HG03175 (cell line): Measurements from ENCODE around the gene QDPR.

Experiments used
- ATAC-seq: cut with Tn5 transposase; IDR thresholded peaks from one replicate; pipeline ENCODE4 v1.9.1; 2021; ENCODE audit warnings: mild to moderate bottlenecking, moderate library complexity; ENCODE audit not compliant: unreplicated experiment

QDPR gene

DNA sequence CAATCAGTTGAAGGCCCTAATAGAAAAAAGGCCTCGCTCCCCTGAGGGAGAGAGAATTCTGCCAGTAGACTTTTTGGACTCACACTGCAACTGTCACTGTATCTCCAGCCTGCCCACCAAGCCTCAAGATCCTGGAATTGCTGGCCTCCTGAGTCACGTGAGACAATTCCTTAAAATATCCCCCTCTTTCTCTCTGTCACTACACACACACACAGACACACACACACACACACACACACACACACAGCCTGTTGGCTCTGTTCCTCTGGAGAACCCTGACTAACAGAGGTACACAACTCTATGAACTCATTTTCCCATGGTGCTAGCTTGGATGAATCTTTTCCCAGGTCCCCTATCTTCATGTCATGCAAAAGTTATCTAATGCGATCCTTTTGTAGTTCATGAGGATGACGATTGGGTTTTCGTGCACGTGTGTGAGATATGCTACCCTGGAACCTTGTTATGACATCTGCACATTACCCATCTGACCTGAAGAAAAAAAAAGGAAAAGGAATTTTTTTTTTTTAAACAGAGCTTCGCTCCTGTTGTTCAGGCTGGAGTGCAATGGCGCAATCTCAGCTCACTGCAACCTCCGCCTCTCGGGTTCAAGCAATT is 16.8 kb upstream of the QDPR start:
- no peak for ATAC-seq

DNA sequence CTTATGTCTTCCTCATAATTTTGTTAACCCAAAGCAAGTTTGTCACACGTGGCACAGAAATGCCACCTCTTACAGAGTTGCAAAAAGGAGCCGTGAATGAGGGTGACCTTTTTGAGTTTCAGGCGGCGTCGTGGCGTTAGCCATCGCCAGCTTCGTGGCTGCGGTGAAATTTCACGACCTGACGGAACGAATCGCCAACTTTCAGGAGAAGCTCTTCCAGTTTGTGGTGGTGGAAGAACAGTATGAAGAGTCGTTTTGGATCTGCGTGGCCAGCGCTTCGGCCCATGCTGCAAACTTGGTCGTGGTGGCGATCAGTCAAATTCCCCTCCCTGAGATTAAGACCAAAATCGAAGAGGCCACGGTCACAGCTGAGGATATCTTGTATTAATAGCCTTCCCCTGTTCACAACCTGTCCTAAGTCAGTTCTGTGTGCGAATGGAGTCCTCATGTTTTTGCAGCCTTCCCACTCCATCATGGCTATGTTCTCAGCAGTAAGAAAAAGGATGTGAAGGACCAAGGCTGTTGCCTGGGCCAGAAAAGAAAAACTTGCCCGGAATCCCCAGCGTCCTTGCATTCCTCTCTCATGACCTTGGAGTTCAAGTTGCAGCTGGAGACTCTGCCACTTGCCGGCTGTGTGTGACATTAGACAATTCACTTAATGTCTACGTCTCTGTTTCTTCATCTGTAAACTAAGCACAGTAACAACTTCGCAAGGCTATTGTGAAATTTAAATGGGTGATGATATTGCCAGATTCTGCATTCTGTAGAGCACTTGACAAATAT is 15.0 kb upstream of the QDPR start:
- no peak for ATAC-seq

DNA sequence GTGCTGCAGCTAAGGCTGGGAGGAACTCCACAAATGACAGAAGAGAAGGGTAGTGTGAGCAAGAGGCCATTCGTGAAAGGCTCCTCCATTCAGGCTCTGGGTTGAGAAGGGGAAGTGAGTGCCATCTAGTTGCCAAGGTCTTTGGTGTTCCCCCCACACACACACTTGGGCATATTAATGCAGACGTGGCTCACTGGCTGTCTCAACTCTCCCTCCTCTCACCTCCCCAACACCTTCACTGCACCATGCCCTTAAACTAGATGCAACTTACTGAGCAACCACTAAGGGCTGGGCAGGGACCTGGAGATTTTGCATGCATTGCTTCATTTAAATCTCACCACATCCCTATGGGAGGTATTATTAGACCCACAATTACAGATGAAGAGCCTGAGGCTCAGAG is 11.8 kb upstream of the QDPR start:
- ATAC-seq, result no peak

DNA sequence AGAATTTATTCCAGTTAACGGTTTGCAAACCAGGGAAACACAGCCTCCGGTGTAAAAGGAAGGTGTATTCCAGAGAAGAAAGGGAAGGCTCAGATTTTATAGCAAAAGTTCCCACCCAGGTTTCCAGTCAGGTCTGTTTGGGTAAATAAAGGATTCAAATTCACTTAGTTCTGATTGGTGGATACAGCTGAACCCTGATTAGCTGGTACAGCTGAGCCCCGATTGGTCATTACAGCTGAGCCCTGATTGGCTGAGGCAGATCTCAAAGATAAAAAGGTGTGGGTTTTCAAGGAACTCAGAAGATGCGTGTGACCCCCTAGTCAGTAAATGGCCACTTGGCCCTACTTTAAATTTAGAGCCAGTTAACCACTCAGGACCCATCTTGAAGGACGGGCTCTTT is 9.7 kb upstream of the QDPR start:
- ATAC-seq, result no peak

DNA sequence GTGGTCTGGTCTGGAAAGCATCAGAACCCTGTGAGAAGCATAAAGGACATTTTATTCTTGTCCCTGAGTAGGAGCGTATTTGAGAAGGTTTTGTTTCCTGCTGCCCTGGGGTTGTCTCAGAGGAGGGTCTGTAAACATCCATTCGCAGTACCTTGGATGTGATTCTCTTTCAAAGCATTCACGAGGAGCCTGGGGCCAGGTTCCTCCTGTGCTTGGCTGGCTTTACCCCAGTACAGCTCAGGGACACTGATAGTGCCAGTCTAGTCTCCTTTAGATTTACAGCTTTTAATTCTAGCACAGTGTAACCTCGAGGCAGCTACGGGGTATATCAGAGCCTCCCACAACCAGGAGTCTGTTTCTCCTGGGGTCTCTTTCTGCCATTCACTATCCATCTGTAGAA is 5.8 kb upstream of the QDPR start:
- no peak for ATAC-seq

DNA sequence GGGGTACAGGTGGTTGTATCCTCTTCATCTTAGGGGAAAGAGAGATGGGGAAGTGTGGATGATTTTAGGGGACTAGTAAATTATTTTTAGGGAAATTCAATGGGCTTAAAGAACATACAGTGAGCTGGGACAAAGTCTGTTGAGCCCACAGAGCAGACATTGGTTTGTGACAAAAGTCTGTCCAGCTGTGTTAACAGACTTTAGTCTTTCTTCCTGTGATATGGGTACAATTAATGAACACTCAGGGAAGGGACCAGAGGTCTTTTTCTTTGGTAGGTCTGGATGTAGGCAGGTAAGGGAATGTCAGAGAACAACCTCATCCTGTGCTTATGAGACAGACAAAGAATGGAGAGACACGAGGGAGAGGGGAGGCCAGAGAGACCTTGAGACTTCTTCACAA is 5.1 kb upstream of the QDPR start:
- no peak for ATAC-seq

DNA sequence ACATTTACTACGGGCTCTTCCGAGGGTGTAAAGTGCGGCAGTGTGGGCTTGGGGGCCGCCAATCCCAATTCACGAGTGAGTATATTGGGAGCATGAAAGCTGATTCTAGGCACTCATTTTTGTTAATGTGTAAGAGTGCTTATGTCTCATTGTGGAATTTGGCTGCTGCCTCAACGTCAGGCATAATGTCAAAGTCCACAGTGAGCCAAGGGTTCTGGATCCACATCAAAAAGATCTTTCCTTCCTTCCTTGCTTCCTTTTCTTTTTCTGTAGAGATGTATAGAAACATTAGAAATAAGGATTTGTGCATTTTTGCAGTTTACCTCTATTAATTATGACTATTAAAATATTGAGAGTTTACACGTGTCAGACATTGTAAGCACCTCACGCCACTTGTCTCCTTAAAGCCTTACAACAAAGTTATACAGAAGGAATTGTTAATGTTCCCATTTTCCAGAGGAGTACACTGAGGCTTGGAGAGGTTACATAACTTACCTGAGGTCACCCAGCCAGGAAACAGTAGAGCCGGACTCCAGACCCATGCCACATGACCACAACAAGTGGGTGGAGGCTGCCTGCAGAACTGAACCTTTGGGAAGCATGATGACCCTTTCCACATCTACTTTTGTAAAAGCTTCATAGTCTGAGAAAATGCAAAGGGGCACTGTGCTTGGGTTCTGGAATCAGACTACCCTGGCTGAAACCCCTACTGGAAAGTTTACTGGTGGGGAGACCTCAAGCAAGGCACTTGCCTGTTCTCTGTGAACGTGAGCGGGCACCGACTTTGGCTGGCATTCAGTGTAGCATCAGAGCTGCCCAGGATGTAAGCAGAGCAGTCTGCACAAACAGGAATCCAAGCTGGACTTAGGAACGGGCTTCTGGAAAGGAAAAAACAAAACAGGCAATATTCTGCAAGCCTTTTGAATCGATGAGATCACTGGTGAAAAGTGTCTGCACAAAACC is 3.8 kb upstream of the QDPR start:
- no peak for ATAC-seq

DNA sequence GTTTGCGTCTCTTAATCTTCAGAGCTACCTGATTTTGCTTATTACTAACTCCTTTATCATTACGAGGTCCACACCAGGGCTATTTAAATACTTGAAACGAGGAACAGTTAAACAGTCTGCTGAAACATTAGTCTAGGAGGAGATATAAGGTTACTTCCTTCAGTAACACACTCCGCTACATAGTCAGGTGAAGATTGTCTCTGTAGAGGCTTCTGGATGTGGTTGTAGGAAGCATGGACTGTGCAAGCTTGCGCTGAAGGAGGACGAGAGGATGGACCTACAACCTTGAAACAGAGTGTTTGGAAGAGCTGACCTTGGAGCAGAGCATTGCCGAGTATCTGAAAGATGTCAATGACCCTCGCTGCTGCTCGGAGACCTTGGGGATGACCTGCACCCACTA is 3.0 kb upstream of the QDPR start, which contains the start of gene CLRN2:
TSS of gene CLRN2 (plus strand) at position 301 of the 400 bp plus-strand sequence. CDS start 102 bp downstream, outside the sequence.
- no peak for ATAC-seq

DNA sequence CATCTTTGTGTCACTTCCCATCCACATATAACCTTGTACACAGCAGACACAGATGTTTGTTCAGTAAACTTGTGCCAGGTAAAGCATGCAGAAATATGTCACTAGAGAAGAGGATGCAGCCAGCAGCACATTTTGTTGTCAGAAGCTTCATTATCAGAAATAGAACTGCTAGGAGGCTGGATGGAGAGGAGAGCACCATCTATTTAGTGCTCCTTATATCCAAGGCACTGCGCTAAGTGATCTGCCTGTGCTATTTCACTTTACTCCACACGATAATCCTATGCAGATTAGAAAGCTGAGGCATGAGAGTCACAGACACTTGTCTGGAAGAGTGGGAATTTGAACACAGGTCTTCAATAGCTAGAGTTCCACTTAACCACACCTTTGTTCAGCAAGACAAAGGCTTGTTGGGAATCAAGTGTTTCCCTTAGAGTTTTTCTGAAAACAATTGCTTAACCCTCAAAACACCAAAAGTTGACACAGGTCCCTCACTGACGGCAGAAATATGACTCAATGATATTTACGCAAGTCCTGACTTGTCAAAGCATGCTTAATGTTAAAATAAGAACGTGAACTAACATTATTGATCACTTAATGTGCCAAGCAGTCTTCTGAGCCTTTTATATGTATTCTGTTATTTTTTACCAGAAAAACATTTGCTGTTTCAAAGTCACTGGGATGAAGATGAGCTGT is 1.2 kb upstream of the QDPR start:
- no peak for ATAC-seq

DNA sequence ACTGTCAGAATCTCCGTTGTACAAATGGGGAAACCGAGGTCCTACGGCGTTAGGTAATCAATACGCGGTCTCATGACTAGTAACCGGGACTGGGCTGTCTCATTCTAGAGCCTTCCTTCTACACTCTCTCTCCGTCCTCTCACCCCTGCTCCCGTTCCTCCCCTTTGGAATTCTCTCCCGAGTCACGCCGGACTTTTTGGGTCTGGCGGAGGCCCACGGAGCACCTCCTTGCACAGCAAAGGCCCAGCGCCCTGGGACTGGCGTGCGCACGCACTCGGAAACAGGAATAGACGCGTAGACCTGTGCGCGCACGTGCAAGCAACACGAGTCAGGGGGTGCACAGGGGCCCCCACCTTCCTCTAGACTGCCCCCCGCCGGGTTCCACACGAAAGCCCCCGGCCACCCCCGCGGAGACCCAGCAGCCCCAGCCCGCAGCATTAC is 361 bp downstream of the QDPR start:
- ATAC-seq, result peak; percentile 66

DNA sequence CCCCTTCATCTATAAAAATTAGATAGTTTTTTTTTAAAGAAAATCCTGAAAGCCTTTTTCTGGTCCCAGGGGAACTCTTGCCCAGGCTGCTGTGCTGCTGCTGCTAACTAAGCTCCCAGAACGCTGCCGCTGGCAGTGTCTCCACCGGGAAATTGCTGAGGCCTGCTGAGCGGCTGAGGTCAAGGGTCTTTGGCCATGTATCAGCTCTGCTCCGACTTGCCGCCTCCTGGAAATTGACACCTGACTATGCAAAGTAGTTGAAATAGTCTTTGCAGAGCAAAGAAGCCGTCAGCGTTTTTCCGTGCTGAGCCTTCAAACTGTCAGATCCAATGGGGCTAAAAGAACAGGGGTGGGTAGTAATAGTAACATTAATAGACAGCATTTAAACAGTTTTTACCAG is 839 bp downstream of the QDPR start:
- ATAC-seq, result no peak

DNA sequence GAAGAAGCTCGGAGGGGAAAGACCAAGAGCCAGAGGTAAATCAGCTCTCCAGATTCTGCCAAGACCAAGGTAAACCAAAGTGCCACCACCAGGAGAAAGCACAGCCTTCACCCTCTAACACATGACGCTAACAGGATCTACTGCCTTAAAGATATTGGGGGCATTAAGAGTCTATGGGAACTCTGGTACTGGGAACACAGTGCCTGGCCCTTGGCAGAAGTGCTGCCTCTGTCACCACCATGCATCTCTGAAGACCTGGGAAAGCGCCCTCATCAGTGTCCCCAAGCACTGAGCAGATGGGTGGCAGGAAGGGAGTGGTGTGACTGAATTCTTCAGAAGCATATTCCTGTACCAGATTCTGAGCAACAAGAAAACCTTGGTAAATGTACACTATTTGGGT is 1.3 kb downstream of the QDPR start:
- ATAC-seq, result no peak

DNA sequence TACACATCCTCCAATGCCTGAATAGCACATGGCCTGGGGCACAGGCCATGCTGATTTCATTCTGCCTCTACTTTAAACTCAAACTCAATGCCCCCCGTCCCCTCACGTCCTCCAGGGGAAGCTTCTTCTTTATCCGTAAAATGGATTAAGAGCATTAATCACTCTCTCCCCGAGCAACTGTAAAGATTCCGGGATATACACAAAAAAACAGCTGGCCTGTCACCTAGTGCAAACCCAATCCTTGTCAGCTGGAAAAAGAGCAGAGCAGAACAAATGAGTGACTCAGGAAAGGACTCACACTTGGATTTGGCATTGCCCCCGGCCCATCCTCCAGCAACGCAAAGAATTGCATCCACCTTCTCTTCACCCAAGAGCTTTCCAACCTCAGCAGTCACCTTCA is 7.8 kb downstream of the QDPR start:
- ATAC-seq, result no peak

DNA sequence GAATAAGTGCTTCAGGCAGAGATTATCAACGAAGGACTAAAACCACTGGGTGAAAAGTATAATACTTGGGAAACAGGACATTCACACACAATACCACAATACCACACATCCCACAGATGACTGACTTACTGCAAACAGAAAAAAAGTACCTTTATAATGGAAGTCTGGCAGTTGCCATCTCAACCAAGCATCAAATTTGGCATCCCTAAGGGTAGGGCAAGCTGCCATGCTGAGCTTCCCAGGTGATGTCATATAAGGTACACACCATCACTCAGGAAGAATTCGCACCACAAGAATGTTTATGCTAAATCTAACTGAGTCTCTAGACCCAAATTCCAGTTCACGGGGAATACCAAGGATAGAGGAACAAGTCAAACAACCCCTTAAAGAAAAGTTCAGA is 9.1 kb downstream of the QDPR start:
- ATAC-seq, result no peak

DNA sequence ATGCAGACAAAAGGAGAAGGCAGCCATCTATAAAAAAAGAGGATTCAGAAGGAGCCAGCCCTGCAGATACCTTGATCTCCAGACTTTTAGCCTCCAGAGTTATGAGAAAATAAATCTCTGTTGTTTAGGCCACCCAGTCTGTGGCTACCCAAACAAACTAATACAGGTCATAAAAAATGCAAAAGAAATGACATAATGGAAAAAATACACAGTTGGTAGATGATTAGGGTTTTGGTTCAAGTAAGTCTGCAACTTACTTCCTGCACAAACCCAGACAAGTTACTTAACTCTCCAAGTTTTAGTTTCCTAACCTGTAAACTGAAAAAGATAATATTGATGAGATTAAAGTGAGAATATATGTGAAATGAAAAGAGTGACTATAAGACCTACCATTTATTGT is 11.3 kb downstream of the QDPR start:
- no peak for ATAC-seq

DNA sequence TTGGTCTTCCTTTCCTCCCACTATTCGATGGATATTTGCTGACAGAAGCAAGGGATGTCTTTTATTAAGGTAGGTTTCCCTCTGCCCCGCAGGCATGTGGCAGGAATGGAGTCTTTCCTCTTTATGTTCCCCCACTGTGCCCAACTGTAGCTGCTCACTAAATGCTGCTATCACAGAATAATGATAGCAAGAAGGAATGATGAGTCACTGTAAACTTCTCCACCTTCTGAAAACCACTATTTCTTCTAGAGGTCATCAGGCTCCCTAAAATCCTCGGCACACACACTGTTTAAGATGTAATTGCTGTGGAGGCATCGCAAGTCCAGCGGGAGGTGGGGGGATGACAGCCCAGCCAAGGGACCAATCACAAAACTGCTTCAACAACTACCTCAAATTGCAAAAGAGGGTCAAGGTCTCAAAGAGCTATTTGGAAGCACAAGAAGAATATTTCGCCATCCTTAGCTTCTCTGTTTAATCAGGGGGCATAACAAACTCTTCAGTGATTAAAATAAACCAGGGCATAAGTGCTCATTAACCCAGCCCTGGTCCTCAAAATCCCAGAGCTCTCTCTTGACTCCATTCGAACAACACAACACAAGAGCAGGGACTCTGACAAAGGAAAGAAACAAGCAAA is 13.9 kb downstream of the QDPR start:
- ATAC-seq, result no peak

DNA sequence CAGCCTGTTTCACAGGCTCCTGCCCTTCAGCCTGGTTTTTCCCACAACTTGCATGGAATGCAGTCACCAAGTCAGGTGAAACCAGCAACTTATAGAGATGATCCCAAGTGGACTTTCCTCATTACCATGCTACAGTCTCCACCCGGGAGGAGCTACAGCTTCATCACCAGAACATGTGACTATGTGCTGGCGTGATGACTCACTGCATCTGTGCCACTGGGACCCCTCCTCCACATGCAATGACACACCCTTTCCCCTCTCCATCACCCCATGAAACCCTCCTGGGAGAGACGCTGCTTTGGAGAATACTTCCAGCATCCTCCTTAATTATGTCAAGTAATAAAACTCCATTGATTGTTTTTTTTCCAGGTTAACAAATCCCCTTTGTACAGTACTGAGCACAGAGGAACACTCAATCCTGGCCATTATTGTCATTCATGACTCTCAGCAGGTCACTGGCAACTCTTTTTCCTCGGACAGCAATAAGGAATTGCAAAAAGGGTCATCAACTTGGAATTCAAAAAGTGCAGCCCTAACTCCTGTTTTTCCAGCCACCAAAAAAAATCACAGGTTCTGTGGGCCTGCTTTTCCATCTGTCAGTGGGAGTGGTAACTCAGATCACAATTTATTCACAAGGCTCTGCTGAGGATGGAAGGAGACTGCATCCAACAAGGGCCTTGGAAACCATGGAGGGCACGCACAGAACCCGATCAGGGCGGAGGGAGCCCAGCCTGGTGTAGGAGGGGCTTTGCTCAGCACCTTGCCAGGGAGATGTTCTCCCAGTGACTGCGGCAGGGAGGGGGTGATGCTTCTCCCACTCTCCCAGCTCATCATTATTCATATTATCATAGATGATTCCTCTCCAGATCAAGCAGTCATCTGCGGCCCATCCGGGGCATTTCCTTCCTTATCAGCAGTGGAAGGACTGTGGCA is 17.4 kb downstream of the QDPR start:
- ATAC-seq, result no peak

DNA sequence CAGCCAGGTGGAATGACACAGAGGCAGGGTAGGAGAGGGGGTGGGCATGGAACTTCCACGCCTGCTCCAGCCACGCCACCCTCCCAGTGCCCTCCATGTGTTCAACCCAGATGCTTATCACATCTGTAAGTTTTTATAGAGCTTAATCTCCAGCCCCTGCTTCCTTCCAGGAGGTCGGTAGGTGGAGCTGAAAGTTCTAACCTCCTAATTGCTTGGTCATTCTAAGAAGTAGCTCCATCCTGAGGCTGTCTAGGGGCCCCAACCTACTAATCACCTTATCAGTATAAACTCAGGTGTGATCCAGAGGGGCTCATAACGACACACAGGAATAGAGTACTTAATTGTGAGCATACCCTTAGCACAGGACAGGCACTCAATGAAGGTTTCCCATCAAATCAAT is 18.3 kb downstream of the QDPR start:
- no peak for ATAC-seq

DNA sequence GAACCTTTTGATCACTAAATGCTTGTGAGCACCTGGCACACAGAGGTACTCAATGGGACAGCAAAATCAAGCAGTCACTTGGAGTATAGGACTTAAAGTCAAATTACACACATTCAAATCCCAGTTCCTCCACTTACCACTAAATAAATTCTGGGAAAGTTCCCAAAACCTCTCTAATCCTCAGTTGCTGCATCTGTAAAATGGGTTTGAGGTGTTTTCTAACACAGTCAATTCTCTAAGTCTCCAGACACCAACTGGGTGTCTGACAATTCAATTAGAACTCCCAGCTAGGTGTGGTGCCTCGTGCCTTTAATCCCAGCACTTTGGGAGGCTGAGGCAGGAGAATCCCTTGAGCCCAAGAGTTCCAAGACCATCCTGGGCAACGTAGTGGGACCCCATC is 19.0 kb downstream of the QDPR start:
- no peak for ATAC-seq
